Glutamatergic neuron (in vitro differentiated cells): ENCODE results near the gene CCDC152. TPM values are rescaled to one million over a fixed set of nuclear protein-coding genes. Genes with fewer than 3 reads are reported as not detected.
"Not testable (repeated sequence)": the region's sequence is repeated elsewhere in the genome, so short reads cannot be mapped to it uniquely, and the experiment has no call there.

Experiments
- DNase-seq: peaks from one replicate; pipeline ENCODE4 v3.0.0; 2022
- H3K27ac Mint-ChIP-seq: one replicate; pipeline ENCODE4 v1.8.0; 2020; ENCODE audit warnings: mild to moderate bottlenecking, mixed read lengths, inconsistent platforms; ENCODE audit not compliant: unreplicated experiment
- H3K27me3 Mint-ChIP-seq: one replicate; pipeline ENCODE4 v1.8.0; 2020; ENCODE audit warnings: mild to moderate bottlenecking, moderate library complexity, mixed read lengths, inconsistent platforms; ENCODE audit not compliant: unreplicated experiment
- H3K36me3 Mint-ChIP-seq: one replicate; pipeline ENCODE4 v1.8.0; 2020; ENCODE audit warnings: mild to moderate bottlenecking, mixed read lengths, inconsistent platforms; ENCODE audit not compliant: unreplicated experiment
- H3K4me1 Mint-ChIP-seq: one replicate; pipeline ENCODE4 v1.8.0; 2020; ENCODE audit warnings: mild to moderate bottlenecking, low read depth, mixed read lengths, inconsistent platforms; ENCODE audit not compliant: unreplicated experiment
- H3K4me3 Mint-ChIP-seq: one replicate; pipeline ENCODE4 v1.8.0; 2020; ENCODE audit warnings: mild to moderate bottlenecking, mixed read lengths, inconsistent platforms; ENCODE audit not compliant: unreplicated experiment
- H3K9me3 Mint-ChIP-seq: one replicate; pipeline ENCODE4 v1.8.0; 2020; ENCODE audit warnings: mild to moderate bottlenecking, moderate library complexity, mixed read lengths, inconsistent platforms; ENCODE audit not compliant: unreplicated experiment
- total RNA-seq: library from RNA; stranded (reverse); fragmentation: NEBNext Ultra II Directional; extraction: Animal tissue kit (Norgen Biotek cat#: 25700); gene quantifications from one replicate; pipeline ENCODE4 v1.2.1, GENCODE V29; 2021; ENCODE audit not compliant: unreplicated experiment
- TF ChIP-seq, protein P1 (sequence below): fragments of 200-600 bp; sonication (generic); IDR thresholded peaks from one replicate; pipeline ENCODE4 v1.5.0; 2021; ENCODE audit not compliant: partially characterized antibody, unreplicated experiment

CCDC152 gene
- total RNA-seq, 1 donor from 2014 or later: 13.4 TPM

DNA sequence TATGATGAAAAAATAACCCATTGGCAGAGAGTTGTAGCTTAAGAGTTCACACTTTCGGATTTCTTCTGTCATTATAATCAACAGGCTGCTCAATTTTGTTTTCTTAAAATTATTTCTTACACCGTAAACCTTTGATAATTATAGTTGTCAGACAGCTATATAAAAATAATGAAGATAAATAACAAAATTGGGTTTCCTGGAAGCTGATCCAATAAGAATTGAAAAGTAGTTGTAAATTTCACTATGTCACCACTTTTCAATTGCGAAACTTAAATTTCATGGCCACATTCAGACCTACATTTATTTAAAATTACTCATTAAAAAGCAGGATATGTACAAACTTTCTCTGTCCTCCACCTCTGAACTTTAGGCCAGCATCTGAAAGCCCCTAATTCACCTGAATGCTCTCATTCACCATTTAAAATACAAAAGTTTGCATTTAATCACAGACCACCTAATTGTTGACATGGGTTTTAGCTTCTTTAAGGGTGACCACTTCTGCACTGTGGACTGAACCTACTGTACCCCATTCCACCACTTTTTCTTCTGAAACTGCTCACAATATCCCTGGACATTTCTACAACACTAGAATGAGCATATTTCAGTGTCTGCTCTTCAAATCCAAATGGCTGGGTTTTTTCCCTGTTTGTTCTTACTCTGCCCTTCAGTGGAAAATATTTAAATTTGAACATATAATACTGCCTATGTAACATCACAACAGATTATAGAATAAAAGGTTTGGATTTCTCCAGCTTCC lies 54.4 kb downstream of the CCDC152 start:
- H3K27me3 Mint-ChIP-seq: no peaks in the 10 kb centered on the region
- H3K27ac Mint-ChIP-seq: no peak overlapping the region
- H3K9me3 Mint-ChIP-seq: no peaks in the 10 kb centered on the region
- TF ChIP-seq, protein P1, sequence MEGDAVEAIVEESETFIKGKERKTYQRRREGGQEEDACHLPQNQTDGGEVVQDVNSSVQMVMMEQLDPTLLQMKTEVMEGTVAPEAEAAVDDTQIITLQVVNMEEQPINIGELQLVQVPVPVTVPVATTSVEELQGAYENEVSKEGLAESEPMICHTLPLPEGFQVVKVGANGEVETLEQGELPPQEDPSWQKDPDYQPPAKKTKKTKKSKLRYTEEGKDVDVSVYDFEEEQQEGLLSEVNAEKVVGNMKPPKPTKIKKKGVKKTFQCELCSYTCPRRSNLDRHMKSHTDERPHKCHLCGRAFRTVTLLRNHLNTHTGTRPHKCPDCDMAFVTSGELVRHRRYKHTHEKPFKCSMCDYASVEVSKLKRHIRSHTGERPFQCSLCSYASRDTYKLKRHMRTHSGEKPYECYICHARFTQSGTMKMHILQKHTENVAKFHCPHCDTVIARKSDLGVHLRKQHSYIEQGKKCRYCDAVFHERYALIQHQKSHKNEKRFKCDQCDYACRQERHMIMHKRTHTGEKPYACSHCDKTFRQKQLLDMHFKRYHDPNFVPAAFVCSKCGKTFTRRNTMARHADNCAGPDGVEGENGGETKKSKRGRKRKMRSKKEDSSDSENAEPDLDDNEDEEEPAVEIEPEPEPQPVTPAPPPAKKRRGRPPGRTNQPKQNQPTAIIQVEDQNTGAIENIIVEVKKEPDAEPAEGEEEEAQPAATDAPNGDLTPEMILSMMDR: no peak
- DNase-seq: no peak
- no peak overlapping the region for H3K4me3 Mint-ChIP-seq
- H3K36me3 Mint-ChIP-seq: no peaks in the 10 kb centered on the region
- H3K4me1 Mint-ChIP-seq: no peaks in the 10 kb centered on the region

DNA sequence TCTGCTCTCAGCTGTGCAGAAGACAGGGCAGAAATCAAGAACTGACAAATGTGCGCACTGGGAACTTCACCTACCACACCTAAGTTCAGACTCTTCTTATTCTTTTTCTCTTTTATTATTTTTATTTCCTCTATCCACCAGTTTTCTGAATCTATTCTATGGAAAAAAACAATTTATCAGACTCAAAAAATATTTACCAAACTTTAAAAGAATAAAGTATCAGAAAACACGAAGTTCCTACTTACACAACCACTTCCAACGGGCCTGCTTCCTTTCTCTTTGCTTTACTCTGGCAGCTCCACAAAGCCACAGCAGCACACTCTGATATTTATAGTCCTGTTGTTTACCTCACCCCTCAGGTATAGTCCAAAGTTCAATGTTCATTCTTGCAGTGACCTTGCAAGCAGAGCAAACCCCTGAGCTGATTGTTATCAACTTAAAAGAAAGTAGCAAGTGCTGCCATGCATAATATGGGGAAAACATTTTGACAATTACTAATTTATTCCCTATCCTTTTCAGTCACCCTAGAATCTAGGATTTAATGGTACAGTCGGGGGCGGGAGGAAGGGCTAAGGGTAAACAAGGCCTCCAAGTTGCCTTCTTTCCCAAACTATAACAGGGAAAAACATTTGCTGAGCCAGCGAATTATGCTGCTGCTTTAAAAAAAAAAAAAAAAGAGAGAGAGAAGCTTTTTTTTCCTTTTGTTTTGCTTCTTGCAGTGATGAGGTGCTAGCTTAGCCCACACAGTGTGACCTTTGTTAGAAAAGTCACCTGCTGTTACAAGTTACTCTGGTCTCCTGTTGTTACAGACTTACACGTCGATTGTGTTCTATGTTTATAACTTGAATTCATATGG lies 55.2 kb downstream of the CCDC152 start, which contains the start of gene SELENOP:
SELENOP (minus strand) TSS at position 302 of the 856 bp plus-strand sequence. CDS start 3,539 bp downstream, outside the sequence.
- Mint-ChIP-seq H3K27ac (no peak within 1 kb of the TSS), H3K27me3 (no peaks in the 10 kb centered on the region), H3K36me3 (no peaks in the 10 kb centered on the region), H3K9me3 (no peaks in the 10 kb centered on the region), H3K4me1 (no peaks in the 10 kb centered on the region), H3K4me3 (no peak within 1 kb of the TSS)
- TF ChIP-seq, protein P1: no peak
- DNase-seq: no peak

GRCh38 chr5:42812620-42813019 lies 56.0 kb downstream of the CCDC152 start:
- TF ChIP-seq, protein P1: no peak
- no peak for DNase-seq
- Mint-ChIP-seq H3K27ac (no peak overlapping the region), H3K9me3 (no peaks in the 10 kb centered on the region), H3K27me3 (no peaks in the 10 kb centered on the region), H3K36me3 (no peaks in the 10 kb centered on the region), H3K4me3 (no peak overlapping the region), H3K4me1 (no peaks in the 10 kb centered on the region)

DNA sequence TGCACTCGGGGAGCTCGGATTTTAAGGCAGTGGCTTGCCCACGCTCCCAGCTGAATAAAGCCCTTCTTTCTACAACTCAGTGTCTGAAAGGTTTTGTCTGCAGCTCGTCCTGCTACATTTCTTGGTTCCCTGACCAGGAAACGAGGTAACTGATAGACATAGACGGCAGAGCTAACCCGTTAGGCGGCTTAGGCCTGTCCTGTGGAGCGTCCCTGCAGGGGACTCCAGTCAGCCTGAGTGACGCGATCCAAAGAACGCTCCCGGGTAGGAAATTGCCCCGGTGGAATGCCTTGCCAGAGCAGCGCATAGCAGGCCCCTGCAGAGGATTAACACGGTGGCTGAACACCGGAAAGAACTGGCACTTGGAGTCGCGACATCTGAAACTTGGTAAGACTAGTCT lies 56.9 kb downstream of the CCDC152 start:
- no peak overlapping the region for H3K27ac Mint-ChIP-seq
- no peaks in the 10 kb centered on the region for H3K4me1 Mint-ChIP-seq
- DNase-seq: no peak
- no peaks in the 10 kb centered on the region for H3K36me3 Mint-ChIP-seq
- TF ChIP-seq, protein P1: no peak
- H3K9me3 Mint-ChIP-seq: no peaks in the 10 kb centered on the region
- H3K4me3 Mint-ChIP-seq: no peak overlapping the region
- no peaks in the 10 kb centered on the region for H3K27me3 Mint-ChIP-seq

GRCh38 chr5:42816546-42816945 lies 59.9 kb downstream of the CCDC152 start:
- not testable (repeated sequence) for H3K4me3 Mint-ChIP-seq, DNase-seq

More at GRCh38 chr5:42816546-42816945, 59.9 kb downstream of the CCDC152 start:
- not testable (repeated sequence) for H3K9me3 Mint-ChIP-seq, H3K27ac Mint-ChIP-seq, H3K4me1 Mint-ChIP-seq, H3K27me3 Mint-ChIP-seq, H3K36me3 Mint-ChIP-seq
